Measurements from ENCODE around the gene GM2A. TPM values are rescaled to one million over a fixed set of nuclear protein-coding genes. Genes with fewer than 3 reads are reported as not detected.

Gene GM2A
- polyA plus RNA-seq, 1 of the 3 experiments (the other 2 are of a cell fraction) = 8.0 TPM

DNA sequence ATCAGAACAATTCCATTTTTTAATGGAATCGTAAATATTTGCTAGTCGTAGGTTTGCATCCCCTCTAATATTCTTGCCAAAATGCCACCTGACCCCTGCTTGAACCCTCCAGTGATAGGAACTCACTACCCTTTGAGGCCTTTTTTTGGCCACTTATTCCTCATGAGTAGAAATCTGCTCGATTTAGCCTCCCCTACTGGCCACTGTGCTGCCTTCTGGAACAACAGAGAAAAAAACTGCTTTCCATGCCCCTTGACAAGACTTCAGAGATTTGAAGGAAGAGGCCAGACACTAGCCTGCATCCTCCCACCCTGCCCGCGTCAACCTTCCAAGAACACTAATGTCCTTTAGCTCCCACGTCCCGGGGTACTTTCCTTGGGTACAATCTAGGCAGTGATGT is 33.2 kb upstream of the GM2A start (continued):
- TF ChIP-seq, protein P1, sequence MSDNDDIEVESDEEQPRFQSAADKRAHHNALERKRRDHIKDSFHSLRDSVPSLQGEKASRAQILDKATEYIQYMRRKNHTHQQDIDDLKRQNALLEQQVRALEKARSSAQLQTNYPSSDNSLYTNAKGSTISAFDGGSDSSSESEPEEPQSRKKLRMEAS (IDR thresholded peaks at IDR 0.05; ENCODE audit: low read depth) = no peak
- TF ChIP-seq YY1 (IDR thresholded peaks at IDR 0.05; ENCODE audit: low read depth) = no peak

DNA sequence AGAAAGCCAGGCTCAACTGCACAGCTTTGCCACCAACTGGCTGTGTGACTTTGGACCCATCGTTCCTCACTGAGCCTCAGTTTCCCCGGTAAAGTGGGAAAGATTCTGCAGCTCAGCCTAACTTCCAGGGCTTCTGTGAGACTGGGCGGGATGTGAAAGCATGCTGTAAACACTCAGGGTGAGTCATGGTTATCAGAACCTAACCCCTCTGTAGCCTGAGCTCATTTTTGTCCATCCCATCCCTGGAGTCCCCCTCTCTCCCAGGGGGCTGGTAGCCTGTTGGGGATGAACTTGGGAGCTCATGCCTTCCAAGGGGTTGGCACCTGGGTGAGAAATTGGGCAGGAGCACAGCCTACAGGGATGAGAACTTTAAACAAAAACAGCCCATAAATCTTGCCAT is 31.4 kb upstream of the GM2A start:
- no peak overlapping the region for H3K4me3 ChIP-seq (ENCODE audit: low read depth in 2 of 2, low read length in 1 of 2)
- H4K20me1 ChIP-seq (ENCODE audit: insufficient read depth) = no peaks in the 10 kb centered on the region
- H3F3A ChIP-seq (replicated peaks; ENCODE audit: insufficient read depth) = no peaks in the 10 kb centered on the region
- H3K27ac ChIP-seq (ENCODE audit: low read depth in 2 of 2, low read length in 1 of 2) = no peak overlapping the region
- CTCF ChIA-PET = interaction anchor here (0.9 to 2.0 kb wide), 3 partner anchors 10 to 95 kb away, joined by 3 to 4 read pairs (median 4); no protein-coding TSS in a partner anchor
- TF ChIP-seq, protein P2, sequence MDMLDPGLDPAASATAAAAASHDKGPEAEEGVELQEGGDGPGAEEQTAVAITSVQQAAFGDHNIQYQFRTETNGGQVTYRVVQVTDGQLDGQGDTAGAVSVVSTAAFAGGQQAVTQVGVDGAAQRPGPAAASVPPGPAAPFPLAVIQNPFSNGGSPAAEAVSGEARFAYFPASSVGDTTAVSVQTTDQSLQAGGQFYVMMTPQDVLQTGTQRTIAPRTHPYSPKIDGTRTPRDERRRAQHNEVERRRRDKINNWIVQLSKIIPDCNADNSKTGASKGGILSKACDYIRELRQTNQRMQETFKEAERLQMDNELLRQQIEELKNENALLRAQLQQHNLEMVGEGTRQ (IDR thresholded peaks at IDR 0.05; ENCODE audit: borderline replicate concordance, low read depth, low read length) = no peak
- no peak for TF ChIP-seq FOXJ3 (CRISPR knock-in tag; IDR thresholded peaks at IDR 0.05)
- TF ChIP-seq GATA2 (CRISPR knock-in tag; IDR thresholded peaks at IDR 0.05) = no peak
- TF ChIP-seq FOSL2 (IDR thresholded peaks at IDR 0.05; ENCODE audit: borderline replicate concordance, low read depth) = no peak
- no peak for TF ChIP-seq RCOR1 (IDR thresholded peaks at IDR 0.05; ENCODE audit: low read length)
- TF ChIP-seq, protein P3, sequence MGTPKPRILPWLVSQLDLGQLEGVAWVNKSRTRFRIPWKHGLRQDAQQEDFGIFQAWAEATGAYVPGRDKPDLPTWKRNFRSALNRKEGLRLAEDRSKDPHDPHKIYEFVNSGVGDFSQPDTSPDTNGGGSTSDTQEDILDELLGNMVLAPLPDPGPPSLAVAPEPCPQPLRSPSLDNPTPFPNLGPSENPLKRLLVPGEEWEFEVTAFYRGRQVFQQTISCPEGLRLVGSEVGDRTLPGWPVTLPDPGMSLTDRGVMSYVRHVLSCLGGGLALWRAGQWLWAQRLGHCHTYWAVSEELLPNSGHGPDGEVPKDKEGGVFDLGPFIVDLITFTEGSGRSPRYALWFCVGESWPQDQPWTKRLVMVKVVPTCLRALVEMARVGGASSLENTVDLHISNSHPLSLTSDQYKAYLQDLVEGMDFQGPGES (IDR thresholded peaks at IDR 0.05; ENCODE audit: low read depth, low read length) = no peak
- TF ChIP-seq NFIC (IDR thresholded peaks at IDR 0.05; ENCODE audit: borderline replicate concordance) = no peak
- TF ChIP-seq RFX5 (IDR thresholded peaks at IDR 0.05; ENCODE audit: low read length) = no peak
- no peak for TF ChIP-seq JUND (IDR thresholded peaks at IDR 0.05)
- TF ChIP-seq, protein P4, sequence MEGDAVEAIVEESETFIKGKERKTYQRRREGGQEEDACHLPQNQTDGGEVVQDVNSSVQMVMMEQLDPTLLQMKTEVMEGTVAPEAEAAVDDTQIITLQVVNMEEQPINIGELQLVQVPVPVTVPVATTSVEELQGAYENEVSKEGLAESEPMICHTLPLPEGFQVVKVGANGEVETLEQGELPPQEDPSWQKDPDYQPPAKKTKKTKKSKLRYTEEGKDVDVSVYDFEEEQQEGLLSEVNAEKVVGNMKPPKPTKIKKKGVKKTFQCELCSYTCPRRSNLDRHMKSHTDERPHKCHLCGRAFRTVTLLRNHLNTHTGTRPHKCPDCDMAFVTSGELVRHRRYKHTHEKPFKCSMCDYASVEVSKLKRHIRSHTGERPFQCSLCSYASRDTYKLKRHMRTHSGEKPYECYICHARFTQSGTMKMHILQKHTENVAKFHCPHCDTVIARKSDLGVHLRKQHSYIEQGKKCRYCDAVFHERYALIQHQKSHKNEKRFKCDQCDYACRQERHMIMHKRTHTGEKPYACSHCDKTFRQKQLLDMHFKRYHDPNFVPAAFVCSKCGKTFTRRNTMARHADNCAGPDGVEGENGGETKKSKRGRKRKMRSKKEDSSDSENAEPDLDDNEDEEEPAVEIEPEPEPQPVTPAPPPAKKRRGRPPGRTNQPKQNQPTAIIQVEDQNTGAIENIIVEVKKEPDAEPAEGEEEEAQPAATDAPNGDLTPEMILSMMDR (IDR thresholded peaks at IDR 0.05) = no peak
- no peak for TF ChIP-seq YY1 (IDR thresholded peaks at IDR 0.05; ENCODE audit: low read depth)
- TF ChIP-seq SIN3A (IDR thresholded peaks at IDR 0.05; ENCODE audit: borderline replicate concordance, low read depth, low read length) = no peak
- TF ChIP-seq ELF1 (IDR thresholded peaks at IDR 0.05) = no peak
- TF ChIP-seq MXI1 (IDR thresholded peaks at IDR 0.05; ENCODE audit: low read depth, low read length) = no peak
- no peak for TF ChIP-seq TAF1 (IDR thresholded peaks at IDR 0.05; ENCODE audit: borderline replicate concordance, low read depth, low read length)
- TF ChIP-seq RAD21 (IDR thresholded peaks at IDR 0.05; ENCODE audit: low read length) = no peak
- TF ChIP-seq POLR2AphosphoS5 (IDR thresholded peaks at IDR 0.05; ENCODE audit: low read depth, low read length) = no peak
- TF ChIP-seq MEF2A (IDR thresholded peaks at IDR 0.05; ENCODE audit: borderline replicate concordance, low read depth) = no peak
- TF ChIP-seq EP300 (IDR thresholded peaks at IDR 0.05; ENCODE audit: borderline replicate concordance in 1 of 2, low read depth in 1 of 2, low read length in 1 of 2) = no peak
- TF ChIP-seq, protein P5, sequence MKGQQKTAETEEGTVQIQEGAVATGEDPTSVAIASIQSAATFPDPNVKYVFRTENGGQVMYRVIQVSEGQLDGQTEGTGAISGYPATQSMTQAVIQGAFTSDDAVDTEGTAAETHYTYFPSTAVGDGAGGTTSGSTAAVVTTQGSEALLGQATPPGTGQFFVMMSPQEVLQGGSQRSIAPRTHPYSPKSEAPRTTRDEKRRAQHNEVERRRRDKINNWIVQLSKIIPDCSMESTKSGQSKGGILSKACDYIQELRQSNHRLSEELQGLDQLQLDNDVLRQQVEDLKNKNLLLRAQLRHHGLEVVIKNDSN (IDR thresholded peaks at IDR 0.05; ENCODE audit: borderline replicate concordance, low read depth) = no peak
- no peaks in the 10 kb centered on the region for H3K9me3 ChIP-seq
- 53% methylated on average over 3 of the region's 3 CpGs for WGBS (ENCODE audit: low lambda C conversion rate)
- no peak overlapping the region for H3K4me2 ChIP-seq
- no peaks in the 10 kb centered on the region; a peak in 1 of 4 replicates for H3K4me1 ChIP-seq (ENCODE audit: control insufficient read depth in 1 of 2, insufficient read depth in 2 of 2, low read depth in 1 of 2, low read length in 1 of 2)
- DNase-seq = no peak
- POLR2A ChIA-PET = no interaction called here
- H3K27me3 ChIP-seq (ENCODE audit: insufficient read depth) = no peaks in the 10 kb centered on the region; the same call in 1 of the 2 replicates
- H3K36me3 ChIP-seq (replicated peaks in 1 of 2; ENCODE audit: control insufficient read depth in 1 of 2, insufficient read depth in 2 of 2, low read length in 1 of 2) = no peaks in the 10 kb centered on the region
- no peaks in the 10 kb centered on the region for H3K9me2 ChIP-seq
- no peaks in the 10 kb centered on the region for H3K79me2 ChIP-seq (ENCODE audit: insufficient read depth)
- no peak overlapping the region for H3K9ac ChIP-seq
- no peak overlapping the region for H2AFZ ChIP-seq (ENCODE audit: low read depth)

Measured in SK-N-SH (cell line).